OCI-LY7 (cell line): ENCODE results near the gene CRYAB. TPM values are rescaled to one million over a fixed set of nuclear protein-coding genes. Genes with fewer than 3 reads are reported as not detected.

Experiments
- BruUV-seq: library from RNA; stranded (reverse); fragments of 400-500 nt; replicated peaks from 2 replicates; lab custom pipeline; 2021; lab: Mats Ljungman, UMichigan
- CTCF ChIA-PET: fragments of 300-600 bp; sonication (Branson Sonifier 250); formaldehyde crosslinking; loops from one replicate; lab custom pipeline; 2022; ENCODE audit warnings: antibody characterized with exemption; ENCODE audit not compliant: unreplicated experiment; lab: Charles Lee
- POLR2A ChIA-PET: fragments of 300-600 bp; sonication (Branson Sonifier 250); formaldehyde crosslinking; loops from one replicate; lab custom pipeline; 2022; ENCODE audit warnings: antibody characterized with exemption; lab: Charles Lee
- DNase-seq: peaks from one replicate; pipeline ENCODE4 v3.0.0-alpha.2; 2015; ENCODE audit warnings: low spot score
- H2AFZ ChIP-seq: fragments of 200-600 bp; sonication (generic), shearing (Covaris generic); 2 replicates; pipeline ENCODE4 v1.6.1; 2014; ENCODE audit warnings: mild to moderate bottlenecking, antibody characterized with exemption, low read length, moderate library complexity
- H3K27ac ChIP-seq: fragments of 200-600 bp; sonication (generic); 2 replicates; pipeline ENCODE4 v1.5.1; 2014; ENCODE audit warnings: mixed run types, low read depth, mild to moderate bottlenecking, moderate library complexity, low read length, inconsistent platforms; ENCODE audit not compliant: poor library complexity, severe bottlenecking
- H3K36me3 ChIP-seq: fragments of 200-600 bp; sonication (generic); 2 replicates; pipeline ENCODE4 v1.6.1; 2014; ENCODE audit warnings: mild to moderate bottlenecking, antibody characterized with exemption, low read length, moderate library complexity, mixed read lengths; ENCODE audit not compliant: insufficient read depth
- H3K4me1 ChIP-seq: fragments of 200-600 bp; sonication (generic); 2 replicates; pipeline ENCODE4 v1.5.1; 2014; ENCODE audit warnings: mild to moderate bottlenecking, low read length; ENCODE audit not compliant: insufficient read depth, poor library complexity, severe bottlenecking
- H3K4me2 ChIP-seq: fragments of 200-600 bp; sonication (generic); 2 replicates; pipeline ENCODE4 v1.6.1; 2014; ENCODE audit warnings: mild to moderate bottlenecking, low read length
- H3K4me3 ChIP-seq: fragments of 200-600 bp; sonication (generic); 2 replicates; pipeline ENCODE4 v1.5.1; 2014; ENCODE audit warnings: mild to moderate bottlenecking, low read depth, low read length; ENCODE audit not compliant: poor library complexity, severe bottlenecking
- H3K79me2 ChIP-seq: fragments of 200-600 bp; sonication (generic); 2 replicates; pipeline ENCODE4 v1.6.1; 2016; ENCODE audit warnings: low read depth, mild to moderate bottlenecking, low read length, moderate library complexity, mixed read lengths; ENCODE audit not compliant: insufficient read depth
- H3K9me2 ChIP-seq: fragments of 200-600 bp; sonication (generic); 2 replicates; pipeline ENCODE4 v1.6.1; 2016; ENCODE audit warnings: mild to moderate bottlenecking, low read length, mixed read lengths; ENCODE audit not compliant: insufficient read depth
- H3K9me3 ChIP-seq: fragments of 200-600 bp; sonication (generic); 2 replicates; pipeline ENCODE4 v1.6.1; 2014; ENCODE audit warnings: mild to moderate bottlenecking, mixed run types, low read length, mixed read lengths
- H4K20me1 ChIP-seq: fragments of 200-600 bp; sonication (generic); 2 replicates; pipeline ENCODE4 v1.6.1; 2014; ENCODE audit warnings: mild to moderate bottlenecking, antibody characterized with exemption, low read length, moderate library complexity, mixed read lengths; ENCODE audit not compliant: insufficient read depth
- CTCF ChIP-seq: fragments of 200-600 bp; sonication (generic); conservative IDR thresholded peaks from 2 replicates; pipeline ENCODE4 v1.5.1; 2014; ENCODE audit warnings: mild to moderate bottlenecking, antibody characterized with exemption, low read length, moderate library complexity, mixed read lengths
- EZH2phosphoT487 ChIP-seq: fragments of 200-600 bp; sonication (generic); IDR thresholded peaks from 2 replicates; pipeline ENCODE4 v1.6.1; 2018; ENCODE audit warnings: low read depth, borderline replicate concordance, mild to moderate bottlenecking, mixed run types, antibody characterized with exemption, low read length, moderate library complexity, mixed read lengths
- intact Hi-C: fragments of 100-400 bp; cut with micrococcal nuclease; formaldehyde crosslinking; loops from one replicate; pipeline ENCODE4 v1.10.0; 2022; ENCODE audit not compliant: unreplicated experiment
- total RNA-seq, 2 experiments: library from RNA; depleted of rRNA in 1 of 2; stranded (reverse); fragments of >200 nt in 1 of 2; shearing (Covaris generic) in 1 of 2; gene quantifications; 2 replicates each; pipeline ENCODE4 v1.2.3, GENCODE V29; 2014 to 2022

Gene CRYAB
- total RNA-seq, 2 experiments from 2014 or later: not detected

DNA sequence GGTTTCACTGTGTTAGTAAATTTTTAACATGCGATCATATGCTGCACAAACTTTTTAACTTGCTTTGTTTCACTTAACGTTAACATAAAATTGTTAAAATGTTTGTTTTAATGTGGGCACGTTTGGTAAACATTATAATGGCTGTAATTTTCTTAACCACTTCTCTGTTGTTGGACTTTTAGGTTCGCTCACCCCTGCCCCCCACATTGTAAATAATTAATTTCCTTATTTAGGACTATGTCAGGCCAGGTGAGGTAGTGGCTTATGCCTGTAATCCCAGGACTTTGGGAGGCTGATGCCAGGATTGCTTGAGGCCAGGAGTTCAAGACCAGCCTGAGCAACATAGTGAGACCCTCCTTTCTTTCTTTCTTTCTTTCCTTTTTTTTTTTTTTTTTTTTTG is 18.9 kb upstream of the CRYAB start:
- Histone ChIP-seq H3K79me2 (no peaks in the 10 kb centered on the region), H3K9me3 (no peaks in the 10 kb centered on the region), H3K9me2 (no peaks in the 10 kb centered on the region), H3K36me3 (no peaks in the 10 kb centered on the region), H3K27ac (no peak overlapping the region), H3K4me2 (no peak overlapping the region), H4K20me1 (no peaks in the 10 kb centered on the region), H3K4me3 (no peak overlapping the region), H3K4me1 (peaks cover 21% of the 10 kb centered on the region), H2AFZ (no peak overlapping the region)
- DNase-seq: no peak
- BruUV-seq: no TSS peak
- CTCF ChIA-PET: no interaction called here
- POLR2A ChIA-PET: interaction anchor here (1.8 kb wide), 1 partner anchor 156 kb away, joined by 11 read pairs; the partner anchor contains the start of genes SDHD and TIMM8B
- intact Hi-C loops: loop anchor here (5.0 kb wide), 2 partner anchors 247 to 352 kb away; partner anchors contain the start of gene BCO2
- TF ChIP-seq EZH2phosphoT487 (no peak), CTCF (no peak)

- CTCF ChIA-PET: interaction anchor here (0.5 to 1.9 kb wide), 6 partner anchors 8 to 743 kb away, joined by 3 to 12 read pairs (median 4); partner anchors contain the start of gene DIXDC1
- POLR2A ChIA-PET: interaction anchor here (0.6 to 3.6 kb wide), 23 partner anchors 9 to 322 kb away, joined by 3 to 54 read pairs (median 5); partner anchors contain the start of genes ALG9, C11orf52, CFAP68 and DIXDC1
- Histone ChIP-seq H3K9me3 (no peaks in the 10 kb centered on the region), H3K36me3 (no peaks in the 10 kb centered on the region), H3K4me3 (peak overlapping the region; percentile 67), H2AFZ (peak overlapping the region; percentile 90), H3K27ac (peak overlapping the region; percentile 79), H3K9me2 (no peaks in the 10 kb centered on the region), H4K20me1 (no peaks in the 10 kb centered on the region), H3K4me1 (peaks cover 14% of the 10 kb centered on the region), H3K79me2 (no peaks in the 10 kb centered on the region), H3K4me2 (peak overlapping the region; percentile 96)
- intact Hi-C loops: loop anchor here (1.0 to 5.0 kb wide), 4 partner anchors 47 to 324 kb away; partner anchors contain the start of genes CFAP68, DLAT, FDXACB1 and SIK2
- no peak for TF ChIP-seq EZH2phosphoT487
- TF ChIP-seq CTCF: 0 out of 2 replicates have a peak, but pooled peaks have one; percentile 13
- no TSS peak for BruUV-seq
- peak; percentile 97 for DNase-seq
Observed at GRCh38 chr11:111926505-111927391, 15.2 kb upstream of the CRYAB start.
